ENCODE measurements around the gene FAM234B.

- TF ChIP-seq FOXJ3 (CRISPR knock-in tag; IDR thresholded peaks at IDR 0.05; ENCODE audit: borderline replicate concordance), result no peak
- no peak for TF ChIP-seq IRF1 (CRISPR knock-in tag; IDR thresholded peaks at IDR 0.05)
- TF ChIP-seq CTCF (IDR thresholded peaks at IDR 0.05), result no peak
- no peak for TF ChIP-seq EMX1 (CRISPR knock-in tag; IDR thresholded peaks at IDR 0.05)
- no peak for TF ChIP-seq ELF4 (CRISPR knock-in tag; IDR thresholded peaks at IDR 0.05; ENCODE audit: low read depth)
Observed at GRCh38 chr12:13105781-13106180, 61.6 kb downstream of the FAM234B start.

Measured in WTC11 (cell line).